ENCODE results near the gene SPSB3. TPM values are rescaled to one million over a fixed set of nuclear protein-coding genes. Genes with fewer than 3 reads are reported as not detected.

Gene SPSB3
- total and polyA plus RNA-seq, 2 of the 13 experiments (the other 11 are each of a cell fraction or from before 2014, with no cell fraction given) = 13.2 to 21.9 TPM

GRCh38 chr16:1768061-1768766 is 14.2 kb downstream of the SPSB3 start (continued):
- TF ChIP-seq CEBPZ (IDR thresholded peaks at IDR 0.05; ENCODE audit: low read length) (no peak), ZBTB38 (CRISPR knock-in tag; IDR thresholded peaks at IDR 0.05) (peak; percentile 64; the same call in 1 of the 2 replicates), ZNF337 (CRISPR knock-in tag; IDR thresholded peaks at IDR 0.05; ENCODE audit: borderline replicate concordance, low read depth) (no peak), HIC2 (CRISPR knock-in tag; IDR thresholded peaks at IDR 0.05; ENCODE audit: low read depth) (no peak), CENPBD1 (CRISPR knock-in tag; IDR thresholded peaks at IDR 0.05; ENCODE audit: borderline replicate concordance, low read depth) (no peak), ARNTL (CRISPR knock-in tag; IDR thresholded peaks at IDR 0.05) (no peak), RBFOX2 (IDR thresholded peaks at IDR 0.05; ENCODE audit: low read depth, low read length) (peak; percentile 12; the same call in 1 of the 2 replicates), SMARCE1 (IDR thresholded peaks at IDR 0.05; ENCODE audit: borderline replicate concordance) (no peak), RNF2 (conservative IDR thresholded peaks at IDR 0.05; ENCODE audit: low read depth) (no peak), ZNF317 (CRISPR knock-in tag; IDR thresholded peaks at IDR 0.05) (no peak), ZNF776 (CRISPR knock-in tag; IDR thresholded peaks at IDR 0.05) (no peak), ZNF260 (CRISPR knock-in tag; IDR thresholded peaks at IDR 0.05; ENCODE audit: borderline replicate concordance, low read depth) (no peak), PAX8 (CRISPR knock-in tag; IDR thresholded peaks at IDR 0.05; ENCODE audit: borderline replicate concordance) (no peak), GMEB2 (CRISPR knock-in tag; IDR thresholded peaks at IDR 0.05; ENCODE audit: low read depth) (no peak), AFF4 (CRISPR knock-in tag; IDR thresholded peaks at IDR 0.05) (no peak), ZNF644 (CRISPR knock-in tag; IDR thresholded peaks at IDR 0.05; ENCODE audit: low read depth) (no peak), RBM22 (optimal IDR thresholded peaks at IDR 0.05; ENCODE audit: low read length) (peak; percentile 57), NR0B2 (CRISPR knock-in tag; IDR thresholded peaks at IDR 0.05) (no peak)

Data from HepG2 (cell line).